OCI-M1 (cell line): ENCODE results near the gene GSTM2.
A peak's percentile ranks its signal among the peaks of the same experiment; 100 is the strongest.
"Not testable (repeated sequence)": the region's sequence is repeated elsewhere in the genome, so short reads cannot be mapped to it uniquely, and the experiment has no call there.

Source experiments
- DNase-seq: peaks from one replicate; lab custom pipeline; 2025; lab: John Stamatoyannopoulos, UW

The GSTM2 gene

DNA sequence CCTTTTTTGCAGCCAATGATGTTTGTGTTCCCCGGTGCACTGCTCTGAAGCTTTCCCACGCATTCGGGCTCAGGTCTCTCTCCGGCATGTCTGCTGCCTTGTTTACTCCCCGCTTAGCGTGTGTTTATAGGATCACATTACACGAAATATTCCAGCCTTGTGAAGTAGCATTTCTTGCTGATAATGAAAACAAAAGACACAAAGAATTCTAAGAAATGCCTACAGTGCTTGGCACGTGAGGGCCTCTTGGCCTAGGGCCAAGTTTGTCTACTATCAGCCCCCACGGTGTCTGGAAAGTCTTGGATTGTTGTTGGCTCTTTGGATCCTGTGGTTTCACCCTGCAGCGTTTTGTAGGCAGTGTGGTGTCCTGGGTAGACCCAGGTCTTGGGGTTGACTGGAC is 23.2 kb upstream of the GSTM2 start:
- no peak for DNase-seq

DNA sequence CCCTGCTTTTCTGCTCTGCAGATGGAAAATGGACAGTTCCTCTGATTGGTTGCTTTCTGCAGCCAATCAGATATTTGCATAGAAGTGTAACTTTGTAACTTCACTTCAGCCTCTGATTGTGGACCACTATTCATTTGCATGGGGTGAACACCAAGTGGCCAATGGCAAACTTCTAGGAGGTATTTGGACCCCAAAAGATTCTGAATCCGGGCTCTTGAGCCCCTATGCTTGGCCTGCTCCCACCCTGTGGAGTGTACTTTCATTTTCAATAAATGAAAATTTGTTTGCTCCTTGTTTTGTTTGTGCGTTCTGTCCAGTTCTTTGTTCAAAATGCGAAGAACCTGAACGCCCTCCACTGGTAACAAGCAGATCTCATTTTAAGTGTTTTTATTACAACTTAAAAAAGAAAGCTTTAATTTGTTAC is 18.4 kb upstream of the GSTM2 start:
- peak; percentile 76 for DNase-seq

DNA sequence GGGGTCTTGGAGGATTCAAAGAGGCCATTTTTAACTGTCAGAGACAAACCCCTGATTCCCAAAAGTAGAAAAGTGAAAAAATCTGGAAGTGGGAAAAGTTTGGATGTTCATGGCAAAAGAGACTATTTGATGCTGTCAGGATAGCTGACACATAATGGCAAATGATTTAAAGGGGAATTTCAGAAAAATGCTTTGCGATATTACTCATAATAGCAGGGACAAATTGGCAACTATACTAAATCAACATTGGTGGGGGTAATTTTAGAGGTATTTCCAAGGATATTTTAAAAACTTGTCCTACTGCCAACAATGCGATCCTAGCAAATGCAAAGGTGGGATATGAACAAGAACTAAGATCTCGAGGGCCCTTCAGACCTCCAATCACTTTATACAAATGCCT is 17.2 kb upstream of the GSTM2 start:
- no peak for DNase-seq

DNA sequence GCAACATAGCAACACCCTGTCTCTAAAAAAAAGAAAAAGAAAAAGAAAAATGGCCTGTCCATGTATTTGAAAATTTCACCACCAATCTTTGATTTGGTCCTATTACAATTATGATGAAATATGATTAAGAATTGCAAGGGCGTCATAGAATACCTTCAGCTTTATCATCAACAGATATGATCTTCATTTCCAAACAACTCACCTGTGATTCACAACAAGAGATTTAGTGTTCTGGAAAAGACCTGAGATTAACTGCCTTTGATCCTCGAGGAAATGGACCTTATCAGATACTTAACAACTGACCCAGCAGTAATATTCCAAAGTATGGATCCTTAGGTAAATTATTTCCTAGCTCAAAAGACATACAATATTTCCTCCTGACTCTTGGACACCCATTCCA is 15.5 kb upstream of the GSTM2 start:
- no peak for DNase-seq

DNA sequence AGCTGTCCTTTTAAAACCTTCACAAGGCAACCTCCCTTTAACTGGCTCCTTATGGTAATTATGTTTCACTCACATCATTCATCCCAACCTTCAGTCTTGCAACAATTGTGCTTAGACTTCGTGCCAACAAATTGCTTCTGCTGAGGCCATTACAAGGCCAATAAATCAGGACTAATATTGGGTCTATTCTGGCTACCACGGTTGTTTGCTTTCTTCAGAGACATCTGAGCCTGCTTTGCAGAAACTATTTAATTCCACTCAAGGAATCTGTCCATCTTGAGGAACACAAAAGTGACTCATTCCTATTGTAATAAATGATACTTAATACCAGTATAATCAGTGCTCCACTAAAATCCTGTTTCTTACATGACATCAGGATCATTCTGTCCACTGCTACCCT is 14.6 kb upstream of the GSTM2 start:
- DNase-seq: no peak

GRCh38 chr1:109654519-109654918 is 13.3 kb upstream of the GSTM2 start:
- no peak for DNase-seq

DNA sequence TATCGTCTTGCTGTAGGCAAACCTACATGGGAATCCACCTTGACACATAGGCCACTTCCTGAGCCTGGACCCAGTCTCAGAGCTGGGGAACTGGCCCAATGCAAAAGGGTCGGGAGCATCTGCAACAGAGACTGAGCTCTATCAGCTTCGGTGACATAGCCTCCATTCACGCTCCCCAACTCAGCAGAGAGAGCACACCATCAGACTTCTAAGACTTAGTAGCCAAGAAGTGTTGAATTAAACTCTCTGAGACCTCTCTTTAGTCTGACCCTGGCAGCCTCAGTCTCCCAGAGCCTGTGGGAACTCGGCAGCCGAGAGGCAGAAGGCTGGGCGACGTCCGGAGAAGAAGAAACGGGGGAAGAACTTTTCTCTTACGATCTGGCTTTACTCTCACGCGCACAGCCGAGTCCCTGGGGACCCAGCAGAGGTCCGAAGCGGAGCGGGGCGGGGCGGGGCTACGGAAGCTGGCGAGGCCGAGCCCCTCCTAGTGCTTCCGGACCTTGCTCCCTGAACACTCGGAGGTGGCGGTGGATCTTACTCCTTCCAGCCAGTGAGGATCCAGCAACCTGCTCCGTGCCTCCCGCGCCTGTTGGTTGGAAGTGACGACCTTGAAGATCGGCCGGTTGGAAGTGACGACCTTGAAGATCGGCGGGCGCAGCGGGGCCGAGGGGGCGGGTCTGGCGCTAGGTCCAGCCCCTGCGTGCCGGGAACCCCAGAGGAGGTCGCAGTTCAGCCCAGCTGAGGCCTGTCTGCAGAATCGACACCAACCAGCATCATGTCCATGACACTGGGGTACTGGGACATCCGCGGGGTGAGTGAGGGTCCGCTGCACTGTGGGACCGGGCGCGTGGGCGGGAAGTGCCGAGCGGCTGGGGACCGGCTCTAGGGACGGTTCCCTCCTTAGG is 12.0 kb upstream of the GSTM2 start, which contains the start of gene GSTM4:
GSTM4 (plus strand) TSS at position 485 of the 905 bp plus-strand sequence; CDS start at position 776, 291 bp downstream.
- DNase-seq: peak; percentile 79

DNA sequence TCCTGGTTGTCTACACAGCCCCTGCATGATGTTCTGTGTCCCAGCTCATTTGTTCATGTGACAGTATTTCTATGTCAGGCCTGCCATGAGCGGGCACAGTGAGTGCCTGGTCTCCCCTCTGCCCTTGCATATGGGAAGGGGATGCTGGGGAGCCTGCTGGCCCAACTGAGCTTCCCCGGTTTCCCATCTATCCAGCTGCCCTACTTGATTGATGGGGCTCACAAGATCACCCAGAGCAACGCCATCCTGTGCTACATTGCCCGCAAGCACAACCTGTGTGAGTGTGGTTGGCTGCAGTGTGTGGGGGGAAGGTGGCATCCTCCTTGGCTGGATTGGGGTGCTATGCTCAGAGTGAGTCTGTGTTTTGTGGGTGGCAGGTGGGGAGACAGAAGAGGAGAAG is 10.5 kb upstream of the GSTM2 start:
- DNase-seq: no peak

- DNase-seq: no peak
Measured at GRCh38 chr1:109657970-109658369, 9.9 kb upstream of the GSTM2 start.

DNA sequence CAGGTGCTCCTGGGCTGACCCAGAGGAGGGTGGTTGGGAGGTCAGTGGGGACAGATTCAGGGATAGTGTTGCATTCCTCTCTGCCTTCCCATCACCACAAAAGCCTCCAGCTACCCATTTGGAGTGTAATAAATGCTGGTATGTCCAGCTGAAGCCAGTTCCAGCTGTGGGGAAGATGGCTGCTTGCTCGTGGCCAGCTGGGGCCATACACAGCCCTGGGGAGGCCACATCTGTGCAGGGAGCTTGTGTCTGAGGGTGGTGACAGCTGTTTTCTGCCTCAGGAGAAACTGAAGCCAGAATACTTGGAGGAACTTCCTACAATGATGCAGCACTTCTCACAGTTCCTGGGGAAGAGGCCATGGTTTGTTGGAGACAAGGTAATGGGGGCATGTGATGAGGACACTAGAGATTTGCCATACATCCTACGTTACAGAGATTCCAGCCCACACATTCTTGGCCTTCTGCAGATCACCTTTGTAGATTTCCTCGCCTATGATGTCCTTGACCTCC is 9.3 kb upstream of the GSTM2 start:
- DNase-seq: no peak

GRCh38 chr1:109659145-109659544 is 8.7 kb upstream of the GSTM2 start:
- DNase-seq: no peak

GRCh38 chr1:109659997-109660690 is 7.7 kb upstream of the GSTM2 start:
- DNase-seq: no peak

DNA sequence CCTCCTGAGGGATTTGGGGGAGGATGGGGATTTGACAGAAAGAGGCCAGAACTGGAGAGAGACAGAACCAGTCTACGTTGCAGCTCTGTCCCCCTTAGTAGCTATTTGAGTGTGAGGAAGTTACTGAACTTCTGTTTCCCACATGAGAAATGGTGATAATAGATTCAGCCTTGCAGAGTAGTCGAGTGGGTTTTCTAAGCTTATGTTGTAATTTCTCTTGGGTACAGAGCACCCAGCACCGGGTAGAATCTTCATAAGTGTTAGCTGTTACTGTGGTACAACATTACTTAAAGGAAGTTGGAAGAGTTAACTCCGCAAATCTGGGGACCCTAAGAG is 7.2 kb upstream of the GSTM2 start:
- DNase-seq: not testable (repeated sequence)

DNA sequence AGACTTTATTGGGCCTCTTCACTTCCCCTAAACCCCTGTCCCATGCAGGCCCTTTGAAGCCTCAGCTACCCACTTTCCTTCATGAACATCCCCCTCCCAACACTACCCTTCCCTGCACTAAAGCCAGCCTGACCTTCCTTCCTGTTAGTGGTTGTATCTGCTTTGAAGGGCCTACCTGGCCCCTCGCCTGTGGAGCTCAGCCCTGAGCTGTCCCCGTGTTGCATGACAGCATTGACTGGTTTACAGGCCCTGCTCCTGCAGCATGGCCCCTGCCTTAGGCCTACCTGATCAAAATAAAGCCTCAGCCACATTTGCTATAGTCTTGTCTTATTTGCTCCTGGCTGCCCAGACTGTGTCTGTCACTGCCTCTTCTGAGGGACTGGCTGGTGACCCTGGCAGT is 6.5 kb upstream of the GSTM2 start:
- no peak for DNase-seq

- no peak for DNase-seq
Measured at GRCh38 chr1:109664671-109665070, 3.2 kb upstream of the GSTM2 start.

DNA sequence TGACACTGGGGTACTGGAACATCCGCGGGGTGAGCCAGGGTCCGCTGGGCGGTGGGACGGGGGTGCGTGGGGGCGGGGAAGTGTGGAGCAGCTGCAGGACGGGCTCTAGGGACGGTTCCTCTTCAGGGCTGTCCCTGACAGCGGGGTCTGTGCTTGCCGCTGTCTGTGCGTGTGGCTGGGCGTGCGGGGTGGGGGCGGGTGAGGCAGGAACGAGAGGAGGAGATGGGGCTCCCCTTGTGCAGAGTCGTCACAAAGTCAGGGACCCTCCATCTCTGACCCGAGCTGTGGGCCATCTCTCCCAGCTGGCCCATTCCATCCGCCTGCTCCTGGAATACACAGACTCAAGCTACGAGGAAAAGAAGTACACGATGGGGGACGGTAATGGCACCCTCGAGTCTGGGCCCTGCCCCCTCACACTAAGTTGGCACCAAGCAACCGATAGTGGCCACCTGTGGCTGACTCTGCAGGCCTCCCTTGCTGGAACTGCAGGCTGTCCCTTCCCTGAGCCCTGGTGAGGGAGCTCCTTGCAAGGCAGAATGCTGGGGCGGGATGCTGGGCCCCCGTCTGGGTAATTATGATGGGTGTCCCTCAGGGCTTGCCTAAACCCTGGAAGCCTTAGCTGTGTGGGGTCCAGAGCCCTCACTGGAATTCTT is 392 bp downstream of the GSTM2 start:
- no peak for DNase-seq

DNA sequence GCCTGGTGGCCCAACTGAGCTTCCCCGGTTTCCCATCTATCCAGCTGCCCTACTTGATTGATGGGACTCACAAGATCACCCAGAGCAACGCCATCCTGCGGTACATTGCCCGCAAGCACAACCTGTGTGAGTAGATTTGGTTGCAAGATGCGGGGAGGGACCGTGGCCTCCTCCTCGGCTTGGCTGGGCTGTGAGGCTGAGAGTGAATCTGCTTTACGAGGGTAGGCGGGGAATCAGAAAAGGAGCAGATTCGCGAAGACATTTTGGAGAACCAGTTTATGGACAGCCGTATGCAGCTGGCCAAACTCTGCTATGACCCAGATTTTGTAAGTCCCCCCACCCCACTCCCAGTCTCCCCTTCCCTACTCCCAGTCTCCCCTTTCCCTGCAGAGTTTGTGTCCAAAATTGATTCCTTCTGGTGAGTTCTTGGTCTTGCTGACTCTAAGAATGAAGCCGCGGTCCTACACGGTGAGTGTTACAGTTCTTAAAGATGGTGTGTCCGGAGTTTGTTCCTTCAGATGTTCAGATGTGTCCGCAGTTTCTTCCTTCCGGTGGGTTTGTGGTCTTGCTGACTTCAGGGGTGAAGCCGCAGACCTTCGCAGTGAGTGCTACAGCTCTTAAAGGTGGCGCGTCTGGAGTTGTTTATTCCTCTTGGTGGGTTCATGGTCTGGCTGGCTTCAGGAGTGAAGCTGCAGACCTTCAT is 1.5 kb downstream of the GSTM2 start:
- DNase-seq: no peak

- not testable (repeated sequence) for DNase-seq
Measured at GRCh38 chr1:109669949-109670302, 2.1 kb downstream of the GSTM2 start.

DNA sequence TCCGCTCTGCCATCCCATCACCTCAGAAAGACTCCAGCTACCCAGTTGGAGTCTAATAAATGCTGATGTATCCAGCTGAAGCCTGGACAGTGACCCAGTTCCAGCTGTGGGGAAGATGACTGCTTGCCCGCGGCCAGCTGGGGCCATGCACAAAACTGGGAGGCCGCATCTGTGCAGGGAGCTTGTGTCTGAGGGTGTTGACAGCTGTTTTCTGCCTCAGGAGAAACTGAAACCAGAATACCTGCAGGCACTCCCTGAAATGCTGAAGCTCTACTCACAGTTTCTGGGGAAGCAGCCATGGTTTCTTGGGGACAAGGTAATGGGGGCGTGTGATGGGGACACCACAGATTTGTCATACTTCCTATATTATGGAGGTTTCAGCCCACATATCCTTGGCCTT is 3.2 kb downstream of the GSTM2 start:
- DNase-seq: no peak

DNA sequence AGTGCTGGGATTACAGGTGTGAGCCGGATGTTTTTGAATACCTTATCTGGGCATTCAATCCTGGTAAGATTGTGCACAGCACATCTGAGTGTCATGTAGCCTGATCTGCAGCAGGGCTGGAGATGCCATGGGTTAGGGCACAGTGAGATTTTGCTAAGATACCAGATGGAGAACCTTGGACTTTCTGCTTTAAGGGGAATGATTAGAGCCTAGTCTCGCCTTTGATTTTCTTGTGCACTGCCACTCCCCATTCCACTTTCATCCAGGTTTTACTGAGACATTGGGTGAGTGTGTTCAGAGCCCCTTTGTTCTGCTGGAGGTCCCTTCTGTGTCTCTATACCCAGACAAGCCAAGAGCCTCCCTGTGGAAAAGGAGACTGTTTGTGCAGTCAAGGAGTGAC is 6.0 kb downstream of the GSTM2 start:
- DNase-seq: not testable (repeated sequence)

GRCh38 chr1:109676683-109677381 is 9.0 kb downstream of the GSTM2 start:
- not testable (repeated sequence) for DNase-seq
